22Rv1 (cell line): ENCODE data around the gene BAG3.

ENCODE experiments used
- ZFX ChIP-seq: fragments of 450-650 bp; IDR thresholded peaks from 2 replicates; pipeline ENCODE4 v1.6.1; 2017; ENCODE audit warnings: antibody characterized with exemption, borderline replicate concordance
- TF ChIP-seq, protein P1 (sequence below): fragments of 450-650 bp; IDR thresholded peaks from 2 replicates; pipeline ENCODE4 v1.5.1; 2017; ENCODE audit warnings: mild to moderate bottlenecking

DNA sequence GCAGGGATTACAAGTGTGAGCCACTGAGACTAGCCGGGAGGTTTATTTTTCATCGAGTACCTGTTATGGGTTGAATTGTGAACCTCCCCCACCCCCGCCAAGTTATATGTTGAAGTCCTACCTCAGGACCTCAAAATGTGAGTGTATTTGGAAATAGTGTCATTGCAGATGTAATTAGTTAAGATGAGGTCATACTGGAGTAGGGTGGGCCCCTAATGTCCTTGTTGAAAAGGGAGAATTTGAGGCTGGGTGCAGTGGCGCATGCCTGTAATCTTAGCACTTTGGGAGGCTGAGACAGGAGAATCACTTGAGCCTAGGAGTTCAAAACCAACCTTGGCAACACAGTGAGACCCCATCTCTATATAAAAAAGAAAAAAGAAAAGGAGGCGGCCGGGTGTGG is 10.8 kb upstream of the BAG3 start:
- TF ChIP-seq, protein P1, sequence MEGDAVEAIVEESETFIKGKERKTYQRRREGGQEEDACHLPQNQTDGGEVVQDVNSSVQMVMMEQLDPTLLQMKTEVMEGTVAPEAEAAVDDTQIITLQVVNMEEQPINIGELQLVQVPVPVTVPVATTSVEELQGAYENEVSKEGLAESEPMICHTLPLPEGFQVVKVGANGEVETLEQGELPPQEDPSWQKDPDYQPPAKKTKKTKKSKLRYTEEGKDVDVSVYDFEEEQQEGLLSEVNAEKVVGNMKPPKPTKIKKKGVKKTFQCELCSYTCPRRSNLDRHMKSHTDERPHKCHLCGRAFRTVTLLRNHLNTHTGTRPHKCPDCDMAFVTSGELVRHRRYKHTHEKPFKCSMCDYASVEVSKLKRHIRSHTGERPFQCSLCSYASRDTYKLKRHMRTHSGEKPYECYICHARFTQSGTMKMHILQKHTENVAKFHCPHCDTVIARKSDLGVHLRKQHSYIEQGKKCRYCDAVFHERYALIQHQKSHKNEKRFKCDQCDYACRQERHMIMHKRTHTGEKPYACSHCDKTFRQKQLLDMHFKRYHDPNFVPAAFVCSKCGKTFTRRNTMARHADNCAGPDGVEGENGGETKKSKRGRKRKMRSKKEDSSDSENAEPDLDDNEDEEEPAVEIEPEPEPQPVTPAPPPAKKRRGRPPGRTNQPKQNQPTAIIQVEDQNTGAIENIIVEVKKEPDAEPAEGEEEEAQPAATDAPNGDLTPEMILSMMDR = no peak
- no peak for TF ChIP-seq ZFX
